Esophagus muscularis mucosa (tissue), 4 donors: ENCODE data around the gene COL8A2. TPM values are rescaled to one million over a fixed set of nuclear protein-coding genes. Genes with fewer than 3 reads are reported as not detected.
"Not testable (repeated sequence)": the region's sequence is repeated elsewhere in the genome, so short reads cannot be mapped to it uniquely, and the experiment has no call there.

Experiments
- DNase-seq: peaks from one replicate; pipeline ENCODE4 v3.0.0-alpha.2; 2017; ENCODE audit errors: extremely low spot score
- H3K27ac ChIP-seq, 4 donors: fragments of 200-600 bp; sonication (generic); replicated peaks in 1 of 4; 1 replicate in 3 of 4; 2 replicates in 1 of 4; pipeline ENCODE4 v1.5.1; 2016 to 2019; ENCODE audit warnings: mild to moderate bottlenecking in 1 of 4
- H3K27me3 ChIP-seq, 4 donors: fragments of 200-600 bp; sonication (generic); one replicate each; pipeline versions ENCODE4 v1.5.1 to v1.6.0; 2016 to 2019
- H3K36me3 ChIP-seq, 4 donors: fragments of 200-600 bp; sonication (generic); one replicate each; pipeline ENCODE4 v1.5.1; 2016 to 2019
- H3K4me1 ChIP-seq, 4 donors: fragments of 200-600 bp; sonication (generic); one replicate each; pipeline ENCODE4 v1.5.1; 2016 to 2019
- H3K4me3 ChIP-seq, 4 donors: fragments of 200-600 bp; sonication (generic); 1 replicate in 2 of 4; 2 replicates in 2 of 4; pipeline ENCODE4 v1.5.1; 2016 to 2019; ENCODE audit warnings: mild to moderate bottlenecking in 4 of 4, moderate library complexity in 1 of 4
- H3K9me3 ChIP-seq, 4 donors: fragments of 200-600 bp; sonication (generic); 1 replicate in 3 of 4; 2 replicates in 1 of 4; pipeline ENCODE4 v1.5.1; 2016 to 2019
- CTCF ChIP-seq, 3 experiments: fragments of 200-600 bp in 2 of 3; fragments of 450-650 bp in 1 of 3; sonication (generic) in 2 of 3; IDR thresholded peaks; one replicate each; pipeline ENCODE4 v1.5.1; 2017 to 2019; ENCODE audit warnings: antibody characterized with exemption in 3 of 3, mild to moderate bottlenecking in 2 of 3, moderate library complexity in 1 of 3
- EP300 ChIP-seq: sonication (generic); formaldehyde crosslinking; IDR thresholded peaks from one replicate; pipeline ENCODE4 v1.6.1; 2017; ENCODE audit warnings: antibody characterized with exemption
- POLR2A ChIP-seq: fragments of 450-650 bp; IDR thresholded peaks from one replicate; pipeline ENCODE4 v1.6.1; 2017; ENCODE audit warnings: antibody characterized with exemption, moderate library complexity, mild to moderate bottlenecking, low read depth
- POLR2AphosphoS5 ChIP-seq, 2 donors: sonication (generic); formaldehyde crosslinking; IDR thresholded peaks; one replicate each; pipeline ENCODE4 v1.6.1; 2017; ENCODE audit warnings: antibody characterized with exemption in 2 of 2
- WGBS: methylation state at CpG from one replicate; pipeline ENCODE4 v1.1.5; 2018; 5-methylcytosine and 5-hydroxymethylcytosine counted together
- intact Hi-C: fragments of 100-400 bp; cut with DNase I; formaldehyde crosslinking; loops from one replicate; pipeline ENCODE4 v1.15.1; 2023
- total RNA-seq, 4 donors: library from RNA; depleted of rRNA; stranded (reverse); fragments of >200 nt; gene quantifications; one replicate each; pipeline versions ENCODE4 v1.1.0 to v1.2.1, GENCODE V29; 2016

COL8A2 gene
- total RNA-seq, 4 donors from 2014 or later = 20.7 to 57.4 (median 34.7) TPM

GRCh38 chr1:36160949-36161485 lies 36.0 kb upstream of the COL8A2 start:
- 0% methylated on average over 10 of the region's 12 CpGs for WGBS
- no peaks in the 10 kb centered on the region for H3K27me3 ChIP-seq
- H3K9me3 ChIP-seq = no peaks in the 10 kb centered on the region
- peak overlapping the region; percentile 45 to 97 (median 54) for H3K4me3 ChIP-seq
- DNase-seq = no peak
- H3K4me1 ChIP-seq = peaks cover 84 to 90% (median 88%) of the 10 kb centered on the region in 4 donors
- peak overlapping the region; percentile 97 to 99 (median 98) for H3K27ac ChIP-seq
- intact Hi-C loops = no loop called here
- peaks cover 0 to 25% (median 0%) of the 10 kb centered on the region in 4 donors for H3K36me3 ChIP-seq
- TF ChIP-seq CTCF (IDR thresholded peaks at IDR 0.05) = peak; percentile 26 to 37 (median 31)
- no peak for TF ChIP-seq EP300
- peak; percentile 29 to 52 for TF ChIP-seq POLR2AphosphoS5 (IDR thresholded peaks at IDR 0.05)

- no peak for DNase-seq
- Histone ChIP-seq H3K9me3 (no peaks in the 10 kb centered on the region), H3K4me3 (peak overlapping the region; percentile 45 to 97 (median 54)), H3K27me3 (no peaks in the 10 kb centered on the region), H3K27ac (peak overlapping the region; percentile 97 to 99 (median 98)), H3K36me3 (peaks cover 0 to 25% (median 0%) of the 10 kb centered on the region in 4 donors), H3K4me1 (peaks cover 79 to 85% (median 82%) of the 10 kb centered on the region in 4 donors)
- WGBS = 32% methylated on average over 4 of the region's 4 CpGs
- TF ChIP-seq POLR2A (no peak), CTCF (IDR thresholded peaks at IDR 0.05) (no peak), POLR2AphosphoS5 (IDR thresholded peaks at IDR 0.05) (no peak), EP300 (no peak)
- intact Hi-C loops = no loop called here
These were observed 35.4 kb upstream of the COL8A2 start for GRCh38 chr1:36160388-36160948.

- Histone ChIP-seq H3K27ac (peak overlapping the region; percentile 97 to 99 (median 98)), H3K9me3 (no peaks in the 10 kb centered on the region), H3K4me3 (peak overlapping the region in 3 of 4 donors; percentile 17 to 97 (median 47)), H3K27me3 (no peaks in the 10 kb centered on the region), H3K36me3 (peaks cover 0 to 20% (median 0%) of the 10 kb centered on the region in 4 donors), H3K4me1 (peaks cover 78 to 84% (median 82%) of the 10 kb centered on the region in 4 donors)
- no peak for DNase-seq
- WGBS = 79% methylated on average over 10 of the region's 10 CpGs
- intact Hi-C loops = loop anchor here (10.0 kb wide), 1 partner anchor 225 kb away; the partner anchor contains the start of gene STK40
- no peak for TF ChIP-seq CTCF (IDR thresholded peaks at IDR 0.05)
- no peak for TF ChIP-seq POLR2AphosphoS5 (IDR thresholded peaks at IDR 0.05)
- TF ChIP-seq EP300 = no peak
- TF ChIP-seq POLR2A = no peak
These were observed 34.8 kb upstream of the COL8A2 start for GRCh38 chr1:36159614-36160387.

GRCh38 chr1:36158827-36159252 lies 33.8 kb upstream of the COL8A2 start:
- H3K27me3 ChIP-seq, H3K9me3 ChIP-seq, DNase-seq: not testable (repeated sequence)
- Histone ChIP-seq H3K27ac (peak overlapping the region; percentile 97 to 99 (median 98)), H3K4me1 (peaks cover 72 to 84% (median 79%) of the 10 kb centered on the region in 4 donors), H3K4me3 (peak overlapping the region; percentile 70 to 99 (median 98)), H3K36me3 (peaks cover 0 to 20% (median 0%) of the 10 kb centered on the region in 4 donors)
- intact Hi-C loops = loop anchor here (10.0 kb wide), 1 partner anchor 226 kb away; the partner anchor contains the start of gene STK40
- WGBS = 84% methylated on average over 10 of the region's 10 CpGs
